HK-2 (cell line): ENCODE measurements around the gene UBE2E3.
"Not testable (repeated sequence)": the region's sequence is repeated elsewhere in the genome, so short reads cannot be mapped to it uniquely, and the experiment has no call there.

Source experiments
- DNase-seq: peaks from one replicate; pipeline ENCODE4 v3.0.0-alpha.2; 2018; ENCODE audit not compliant: unreplicated experiment

The UBE2E3 gene

DNA sequence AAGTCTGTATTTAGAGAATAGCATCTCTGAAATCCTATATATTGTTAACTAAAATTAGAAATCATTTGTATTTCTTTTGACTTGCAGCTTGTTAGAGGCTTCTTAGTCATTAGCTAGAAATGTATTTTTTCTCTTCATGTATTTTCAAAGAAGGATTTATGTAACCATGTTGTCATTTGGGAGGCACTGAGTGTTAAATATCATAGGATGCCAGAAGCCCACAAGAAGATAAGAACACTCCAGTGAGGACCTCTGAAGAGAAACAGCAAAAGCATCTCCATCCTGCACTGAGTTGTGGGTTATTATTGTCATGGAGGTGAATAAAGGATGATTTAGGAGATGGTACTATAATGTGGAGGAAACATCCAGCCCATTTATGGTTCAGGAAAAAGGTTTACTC is 93.5 kb downstream of the UBE2E3 start:
- no peak for DNase-seq

DNA sequence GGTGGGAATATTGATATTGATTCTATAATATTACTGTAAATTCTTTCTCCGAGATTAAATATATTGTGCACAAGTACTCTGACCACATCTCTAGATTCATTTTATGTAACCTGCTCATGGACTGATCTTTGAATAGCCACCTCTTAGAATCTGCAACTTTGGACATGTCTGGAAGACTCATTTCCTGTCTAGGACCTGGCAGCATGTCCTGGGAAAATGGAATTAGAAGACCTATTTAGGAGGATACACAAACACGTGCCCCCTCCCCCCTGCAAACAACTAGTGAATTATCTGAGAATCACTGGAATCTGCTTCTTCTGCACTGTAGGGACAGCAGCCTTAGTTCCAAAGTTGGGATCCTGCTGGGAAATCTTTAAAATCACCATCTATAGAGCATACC is 94.1 kb downstream of the UBE2E3 start:
- no peak for DNase-seq

DNA sequence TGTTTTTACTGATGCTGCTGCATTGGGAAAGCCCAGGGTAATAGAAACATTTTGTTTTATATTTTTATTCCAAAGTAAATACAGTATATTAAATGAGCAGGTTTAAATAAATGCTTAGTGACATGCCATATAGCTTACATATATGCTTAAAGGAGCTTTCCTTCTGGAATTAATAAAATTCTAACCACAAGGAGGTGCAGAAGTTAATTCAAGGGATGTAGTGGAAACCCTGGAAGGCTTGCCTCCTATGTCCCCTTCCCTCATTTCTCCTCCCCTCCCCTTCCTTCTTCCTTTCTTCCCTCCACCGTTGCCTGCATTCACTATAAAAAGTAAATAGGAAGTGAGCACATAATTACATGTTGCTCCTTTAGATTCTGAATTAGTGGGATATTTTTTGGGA is 96.3 kb downstream of the UBE2E3 start:
- no peak for DNase-seq

DNA sequence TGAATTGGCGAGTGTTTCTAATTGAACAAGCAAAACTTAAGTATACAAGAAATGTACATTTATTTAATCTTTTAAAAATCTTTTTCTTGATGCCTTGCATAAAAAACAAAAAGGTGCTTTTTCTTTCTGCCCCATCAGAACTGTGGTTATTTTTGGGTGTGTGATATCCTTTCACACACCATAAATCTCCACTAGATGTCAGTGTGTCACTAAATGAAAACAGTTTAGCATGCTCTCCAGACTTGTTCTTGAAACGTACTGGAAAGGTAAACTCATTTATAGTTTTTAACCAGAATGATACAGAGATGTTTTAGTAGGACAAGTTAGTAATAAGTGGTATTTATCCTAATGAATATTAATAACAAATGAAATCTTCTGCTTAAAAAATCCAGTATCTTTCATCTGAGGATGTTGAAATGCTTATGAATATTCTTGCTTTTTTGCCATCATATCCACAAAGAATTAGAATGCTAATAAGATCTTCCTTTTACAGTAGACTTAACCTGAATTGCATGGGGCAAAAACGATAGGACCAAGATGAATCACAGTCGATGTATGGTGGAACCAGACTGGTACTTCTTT is 96.8 kb downstream of the UBE2E3 start:
- no peak for DNase-seq

DNA sequence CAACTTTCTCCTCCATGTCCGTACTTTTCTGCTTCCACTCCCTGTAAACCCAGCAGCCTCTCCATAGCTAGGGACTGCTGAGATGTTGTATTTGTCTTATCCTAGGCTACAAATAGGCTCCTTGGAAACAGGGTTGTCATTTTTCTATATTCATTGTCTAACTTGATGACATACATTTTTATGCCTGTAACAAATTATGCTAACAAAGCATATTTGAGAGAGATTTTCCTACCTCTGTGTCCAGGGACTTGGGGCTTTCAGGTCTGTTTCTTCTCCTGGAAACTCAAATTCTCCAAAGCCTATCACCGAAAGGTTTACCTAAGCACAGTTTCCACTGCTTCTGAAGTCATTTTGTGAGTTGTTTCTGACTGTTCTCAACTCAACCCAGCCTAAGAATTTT is 102.7 kb downstream of the UBE2E3 start:
- no peak for DNase-seq

DNA sequence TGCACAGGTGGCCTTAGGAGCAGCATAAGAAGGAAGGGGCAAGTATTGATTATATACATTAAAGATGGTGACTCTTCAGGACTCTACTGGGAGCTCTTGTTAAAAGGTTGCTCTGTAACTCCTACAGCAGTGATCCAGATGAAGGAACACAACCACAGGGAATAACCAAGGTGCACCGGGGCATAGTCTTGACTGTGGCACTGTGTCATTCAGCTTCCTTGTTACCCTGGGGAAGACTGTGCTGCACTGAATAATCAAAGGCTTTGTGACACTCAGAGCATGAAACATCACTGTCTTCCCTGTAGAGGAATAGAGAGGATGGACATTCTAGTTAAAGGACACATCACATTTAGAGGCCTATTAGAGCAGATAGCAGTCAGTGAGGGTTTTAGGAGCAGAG is 105.3 kb downstream of the UBE2E3 start:
- no peak for DNase-seq

DNA sequence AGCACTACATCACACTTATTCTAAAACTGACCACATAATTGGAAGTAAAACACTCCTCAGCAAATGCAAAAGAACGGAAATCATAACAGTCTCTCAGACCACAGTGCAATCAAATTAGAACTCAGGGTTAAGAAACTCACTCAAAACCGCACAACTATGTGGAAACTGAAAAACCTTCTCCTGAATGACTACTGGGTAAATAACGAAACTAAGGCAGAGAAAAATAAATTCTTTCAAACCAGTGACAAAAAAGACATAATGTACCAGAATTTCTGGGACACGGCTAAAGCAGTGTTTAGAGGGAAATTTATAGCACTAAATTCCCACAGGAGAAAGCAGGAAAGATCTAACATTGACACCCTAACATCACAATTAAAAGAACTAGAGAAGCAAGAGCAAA is 111.5 kb downstream of the UBE2E3 start:
- DNase-seq, result not testable (repeated sequence)

DNA sequence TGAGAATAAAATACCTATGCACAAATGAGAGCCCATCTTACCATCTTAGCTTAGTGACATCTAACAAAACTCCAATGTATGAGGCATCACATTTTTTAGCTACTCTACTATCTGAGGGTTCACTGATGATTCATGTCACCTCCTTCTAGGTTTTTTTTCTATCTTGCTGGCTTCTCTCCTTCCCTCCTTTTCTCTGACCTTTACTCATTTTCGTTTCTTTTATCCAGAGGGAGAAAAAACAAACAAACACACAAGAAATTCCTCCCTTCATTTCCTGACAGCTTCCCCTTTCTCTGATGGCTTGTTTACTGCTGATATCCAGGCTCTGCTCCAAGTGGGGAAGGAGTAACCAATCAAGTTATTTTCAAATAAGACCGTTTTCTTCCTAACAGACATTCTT is 115.1 kb downstream of the UBE2E3 start:
- DNase-seq, result no peak

DNA sequence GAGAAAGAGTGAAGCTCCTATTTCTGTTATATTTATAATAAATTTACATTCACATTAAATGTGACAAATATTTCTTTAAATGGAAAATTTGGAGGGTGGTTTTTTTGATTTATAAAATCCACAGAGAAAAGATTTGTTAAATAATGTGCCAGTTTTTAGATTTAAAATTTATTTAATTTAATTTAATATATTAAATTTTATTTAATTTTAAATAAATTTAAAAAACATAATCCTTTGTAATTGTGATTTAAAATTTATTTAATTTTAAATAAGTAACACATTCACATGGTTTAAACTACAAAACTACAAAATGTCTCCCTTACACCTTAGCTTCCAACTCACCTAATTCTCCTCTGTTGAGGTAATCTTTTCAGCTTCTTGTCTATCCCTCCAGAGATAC is 123.3 kb downstream of the UBE2E3 start:
- no peak for DNase-seq

DNA sequence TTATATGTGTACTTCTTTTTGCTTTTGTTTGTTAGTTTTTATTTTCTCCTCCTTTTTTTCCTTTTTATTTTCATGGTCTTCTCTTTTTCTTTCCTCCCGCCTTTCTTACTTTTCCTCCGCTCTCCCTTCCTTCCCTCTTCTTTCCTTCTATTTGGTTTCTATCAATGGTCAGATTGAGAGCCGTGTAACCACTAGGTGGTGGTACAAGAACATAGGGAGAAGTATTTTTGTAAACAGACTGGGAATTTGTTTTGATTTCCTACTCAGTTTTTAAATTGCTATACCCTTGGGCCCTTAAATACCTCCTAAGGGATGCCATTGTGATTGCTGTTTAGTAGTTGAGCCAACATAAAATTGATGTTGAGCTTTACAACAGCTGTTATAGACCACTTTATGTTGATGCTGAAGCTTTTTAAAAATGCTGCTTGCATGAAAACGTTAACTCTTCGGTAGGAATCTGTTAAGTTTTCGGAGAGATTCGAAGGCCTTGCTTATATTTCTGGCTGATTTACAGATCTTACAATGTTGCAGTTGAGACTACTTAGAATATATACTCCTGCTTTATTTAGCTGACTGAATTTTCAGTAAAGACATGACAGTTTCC is 124.2 kb downstream of the UBE2E3 start:
- DNase-seq, result no peak

DNA sequence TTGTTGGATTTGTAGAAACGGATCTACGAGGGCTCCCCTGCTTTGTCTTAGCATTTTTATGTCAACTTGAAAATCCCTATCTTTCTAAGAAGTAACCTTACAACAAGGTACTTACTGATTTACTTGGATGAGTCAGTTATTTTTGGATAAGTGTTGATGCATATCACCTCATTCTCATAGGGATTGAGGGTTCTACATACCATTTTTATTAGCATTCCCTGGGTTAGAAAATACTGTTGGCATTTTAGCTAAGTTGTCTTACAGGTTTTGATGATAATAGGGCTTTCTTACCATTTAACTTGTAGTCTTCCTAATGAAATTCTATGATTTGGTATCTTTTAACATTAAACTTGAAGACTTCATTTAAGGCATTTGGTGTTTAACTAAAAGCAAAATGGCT is 125.2 kb downstream of the UBE2E3 start:
- no peak for DNase-seq

DNA sequence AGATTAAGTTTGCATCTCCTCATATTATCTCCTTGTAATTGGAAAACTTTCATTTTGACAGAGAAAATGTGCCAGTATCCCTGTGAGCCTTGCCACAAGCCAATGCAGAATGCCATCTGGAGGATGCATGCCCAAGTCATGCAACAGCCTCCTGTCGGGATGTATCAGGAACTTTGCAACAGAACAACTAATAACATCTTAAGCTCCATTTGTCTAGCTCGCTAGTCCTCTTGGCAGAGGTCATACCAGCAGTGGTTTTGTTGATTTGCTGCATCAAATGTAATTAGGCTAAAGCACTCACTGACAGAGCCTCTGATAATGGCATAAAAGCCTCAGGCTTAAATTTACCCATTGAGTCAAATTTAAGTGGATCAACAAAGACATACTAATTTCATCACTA is 125.8 kb downstream of the UBE2E3 start:
- DNase-seq, result no peak

DNA sequence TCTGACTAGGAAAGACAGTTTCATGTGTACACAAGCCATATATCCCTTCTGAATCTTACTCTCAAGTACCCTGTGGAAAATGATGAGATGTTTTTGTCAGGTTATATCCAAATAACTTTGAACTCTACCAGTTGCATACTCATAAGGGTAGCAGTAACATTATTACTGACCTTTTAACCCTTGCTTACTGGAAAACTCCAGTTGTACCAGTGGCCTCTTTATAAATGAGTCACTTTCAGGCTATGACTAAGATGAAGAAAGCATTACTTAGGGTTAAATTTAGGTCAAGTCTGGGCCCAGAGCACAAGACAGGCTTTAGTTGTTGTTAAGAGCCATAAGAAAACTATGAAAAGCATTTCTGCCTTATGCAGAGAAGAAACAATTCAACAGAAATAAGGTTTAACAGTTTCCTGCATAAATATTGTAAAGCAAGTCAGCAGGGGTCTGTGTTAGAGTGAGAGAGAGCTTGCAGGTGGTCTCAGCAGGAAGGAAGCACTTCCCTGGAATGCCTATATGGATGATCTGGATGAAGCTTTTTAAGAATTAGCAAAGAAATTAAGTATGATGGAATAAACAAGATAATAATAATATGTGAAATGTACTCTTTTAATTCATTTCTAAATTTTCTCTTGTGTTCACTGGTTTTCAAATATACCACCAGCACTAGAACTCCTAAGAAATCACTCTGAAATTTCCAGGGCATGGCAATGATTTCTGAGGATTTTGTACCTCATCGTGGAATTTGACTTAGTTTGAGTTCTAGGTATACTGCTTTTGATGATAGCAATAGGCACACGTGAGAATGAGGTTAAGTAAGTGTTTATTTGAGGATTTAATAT is 126.6 kb downstream of the UBE2E3 start:
- DNase-seq, result no peak

DNA sequence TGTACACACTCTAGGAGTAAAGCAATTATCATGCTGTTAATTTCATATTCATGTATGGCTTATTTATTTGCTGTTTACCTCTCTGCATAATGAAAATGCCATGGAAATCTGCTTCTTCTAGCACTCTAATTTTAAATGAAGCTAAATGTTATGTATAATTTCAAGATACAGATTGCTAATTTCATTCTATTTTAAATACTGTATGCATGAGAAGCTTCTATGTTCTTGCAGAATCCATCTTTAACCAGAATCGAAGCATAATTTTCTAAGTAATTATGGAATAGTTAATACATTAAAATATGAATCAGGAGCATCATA is 127.2 kb downstream of the UBE2E3 start:
- no peak for DNase-seq

DNA sequence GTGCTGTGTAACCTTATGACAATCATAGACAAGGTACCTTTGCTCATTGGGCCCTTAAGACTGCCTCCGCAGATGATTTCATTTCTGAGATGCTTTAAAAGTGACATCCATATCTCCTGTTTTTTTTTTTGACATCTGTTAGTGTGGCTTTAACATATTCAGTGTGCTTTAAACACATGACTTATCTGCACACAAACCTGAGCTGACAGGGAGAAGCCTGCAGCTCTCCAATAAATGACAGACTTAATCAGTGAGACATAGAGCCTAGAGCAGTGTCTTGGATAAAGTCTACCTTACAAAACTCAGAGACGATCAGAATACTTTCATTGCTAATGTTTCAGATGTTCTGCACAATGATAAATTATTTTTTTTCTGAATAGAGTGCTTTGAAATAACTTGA is 130.7 kb downstream of the UBE2E3 start:
- no peak for DNase-seq

DNA sequence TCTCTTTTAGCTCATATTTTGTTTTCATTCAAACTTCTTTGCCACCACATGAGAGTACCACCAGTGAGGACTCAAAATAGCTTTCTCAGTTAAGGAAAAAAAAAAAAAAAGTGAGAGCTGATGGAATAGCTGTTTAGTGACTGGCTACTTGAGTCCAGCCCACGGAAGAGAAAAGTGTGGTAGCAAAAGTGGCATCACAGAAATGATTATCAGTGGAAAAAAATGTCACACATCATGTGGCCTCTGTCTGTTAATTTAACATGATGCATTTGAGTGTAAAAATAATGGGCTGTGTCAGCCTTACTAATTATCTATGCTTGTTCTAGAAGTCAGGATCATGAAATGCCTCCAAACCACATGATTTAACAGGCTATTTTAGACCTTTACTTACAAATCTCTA is 132.5 kb downstream of the UBE2E3 start:
- DNase-seq, result no peak
